ENCODE measurements around the gene FHOD1.

Gene FHOD1

GRCh38 chr16:67230809-67231660 is 16.2 kb downstream of the FHOD1 start:
- no peak for DNase-seq

- no peak for DNase-seq
Observed at GRCh38 chr16:67229906-67230808, 17.1 kb downstream of the FHOD1 start.

GRCh38 chr16:67228905-67229304 is 18.4 kb downstream of the FHOD1 start:
- no peak for DNase-seq

- no peak for DNase-seq
Observed at GRCh38 chr16:67228034-67228785, 19.1 kb downstream of the FHOD1 start.

GRCh38 chr16:67227567-67227921 is 19.7 kb downstream of the FHOD1 start:
- DNase-seq, result no peak

GRCh38 chr16:67226804-67227566 is 20.3 kb downstream of the FHOD1 start, which contains the start of gene TMEM208:
Gene TMEM208 (plus strand): TSS chr16:67227130. CDS start chr16:67227219, 89 bp downstream.
- DNase-seq, result peak; percentile 94 to 99 (median 96)

- DNase-seq, result no peak
Observed at GRCh38 chr16:67226295-67226803, 20.9 kb downstream of the FHOD1 start.

- no peak for DNase-seq
Observed at GRCh38 chr16:67223992-67224391, 23.3 kb downstream of the FHOD1 start.

- DNase-seq, result no peak
Observed at GRCh38 chr16:67216612-67217490, 30.4 kb downstream of the FHOD1 start.

- no peak for DNase-seq
Observed at GRCh38 chr16:67215706-67216105, 31.6 kb downstream of the FHOD1 start.

- DNase-seq, result no peak
Observed at GRCh38 chr16:67213197-67214019, 33.9 kb downstream of the FHOD1 start.

- no peak for DNase-seq
Observed at GRCh38 chr16:67212766-67213165, 34.5 kb downstream of the FHOD1 start.

GRCh38 chr16:67211674-67212073 is 35.6 kb downstream of the FHOD1 start:
- no peak for DNase-seq

GRCh38 chr16:67210069-67210937 is 37.0 kb downstream of the FHOD1 start:
- no peak for DNase-seq

- DNase-seq, result no peak
Observed at GRCh38 chr16:67209565-67209964, 37.7 kb downstream of the FHOD1 start.

- no peak for DNase-seq
Observed at GRCh38 chr16:67208154-67208896, 39.0 kb downstream of the FHOD1 start.

- no peak for DNase-seq
Observed at GRCh38 chr16:67207249-67208091, 39.8 kb downstream of the FHOD1 start.

Measured in T-helper 1 cell (primary cell).